Upper lobe of left lung (tissue), 6 donors: ENCODE data around the gene E2F7. TPM values are rescaled to one million over a fixed set of nuclear protein-coding genes. Genes with fewer than 3 reads are reported as not detected.

Experiments
- ATAC-seq, 2 donors: fragments of 200-7000 bp; cut with Tn5 transposase; one replicate each; pipeline ENCODE4 v1.9.1; 2022; ENCODE audit warnings: mild to moderate bottlenecking in 2 of 2, moderate library complexity in 2 of 2; ENCODE audit not compliant: low FRiP score in 2 of 2
- DNase-seq, 2 donors: peaks; one replicate each; pipeline ENCODE4 v3.0.0-alpha.2; 2019 to 2020
- H3K27ac ChIP-seq, 4 donors: fragments of 200-600 bp; sonication (generic); one replicate each; pipeline ENCODE4 v1.5.1; 2016 to 2019
- H3K27me3 ChIP-seq, 4 donors: fragments of 200-600 bp; sonication (generic); one replicate each; pipeline ENCODE4 v1.5.1; 2017 to 2019
- H3K36me3 ChIP-seq, 4 donors: fragments of 200-600 bp; sonication (generic); one replicate each; pipeline ENCODE4 v1.5.1; 2016 to 2019
- H3K4me1 ChIP-seq, 4 donors: fragments of 200-600 bp; sonication (generic); one replicate each; pipeline ENCODE4 v1.5.1; 2018 to 2019
- H3K4me3 ChIP-seq, 4 donors: fragments of 200-600 bp; sonication (generic); one replicate each; pipeline ENCODE4 v1.5.1; 2017 to 2019; ENCODE audit warnings: mild to moderate bottlenecking in 2 of 4, moderate library complexity in 1 of 4
- H3K9me3 ChIP-seq, 4 donors: fragments of 200-600 bp; sonication (generic); one replicate each; pipeline ENCODE4 v1.5.1; 2018 to 2019
- EP300 ChIP-seq, 4 donors: sonication (generic); formaldehyde crosslinking; IDR thresholded peaks; one replicate each; pipeline ENCODE4 v1.5.1; 2017; ENCODE audit warnings: antibody characterized with exemption in 4 of 4, control low read depth in 2 of 4
- POLR2A ChIP-seq, 4 donors: fragments of 450-650 bp; IDR thresholded peaks; one replicate each; pipeline ENCODE4 v1.5.1; 2016 to 2017; ENCODE audit warnings: antibody characterized with exemption in 4 of 4, mild to moderate bottlenecking in 2 of 4
- POLR2AphosphoS5 ChIP-seq, 2 donors: sonication (generic); formaldehyde crosslinking; IDR thresholded peaks; one replicate each; pipeline ENCODE4 v1.5.1; 2017; ENCODE audit warnings: antibody characterized with exemption in 2 of 2
- WGBS, 2 donors: methylation state at CpG; one replicate each; pipeline ENCODE4 v1.1.5; 2017 to 2018; 5-methylcytosine and 5-hydroxymethylcytosine counted together
- total RNA-seq, 6 donors: library from RNA; depleted of rRNA in 4 of 6; stranded (reverse); fragments of >200 nt in 4 of 6; gene quantifications; one replicate each; pipeline versions ENCODE4 v1.1.0 to v1.2.1, GENCODE V29; 2016 to 2021
- TF ChIP-seq, protein P1 (sequence below), 6 experiments: fragments of 450-650 bp in 4 of 6; fragments of 200-600 bp in 2 of 6; sonication (generic) in 2 of 6; IDR thresholded peaks; one replicate each; pipeline ENCODE4 v1.5.1; 2016 to 2019; ENCODE audit warnings: antibody characterized with exemption in 6 of 6
- donor health status: DM: no; HTN: no; CAD: no; lungs with moderate emphysema.
- donor health status: DM: no; HTN: yes; CAD: no; lungs with severe emphysema.

E2F7 gene
- total RNA-seq, 6 donors from 2014 or later, result 0.54 to 1.5 (median 1.1) TPM; not detected in 2

GRCh38 chr12:76976777-76977382, 88.5 kb downstream of the E2F7 start:
- ATAC-seq, result no peak
- TF ChIP-seq POLR2A (IDR thresholded peaks at IDR 0.05) (no peak), EP300 (IDR thresholded peaks at IDR 0.05) (no peak), POLR2AphosphoS5 (IDR thresholded peaks at IDR 0.05) (no peak)
- TF ChIP-seq, protein P1, sequence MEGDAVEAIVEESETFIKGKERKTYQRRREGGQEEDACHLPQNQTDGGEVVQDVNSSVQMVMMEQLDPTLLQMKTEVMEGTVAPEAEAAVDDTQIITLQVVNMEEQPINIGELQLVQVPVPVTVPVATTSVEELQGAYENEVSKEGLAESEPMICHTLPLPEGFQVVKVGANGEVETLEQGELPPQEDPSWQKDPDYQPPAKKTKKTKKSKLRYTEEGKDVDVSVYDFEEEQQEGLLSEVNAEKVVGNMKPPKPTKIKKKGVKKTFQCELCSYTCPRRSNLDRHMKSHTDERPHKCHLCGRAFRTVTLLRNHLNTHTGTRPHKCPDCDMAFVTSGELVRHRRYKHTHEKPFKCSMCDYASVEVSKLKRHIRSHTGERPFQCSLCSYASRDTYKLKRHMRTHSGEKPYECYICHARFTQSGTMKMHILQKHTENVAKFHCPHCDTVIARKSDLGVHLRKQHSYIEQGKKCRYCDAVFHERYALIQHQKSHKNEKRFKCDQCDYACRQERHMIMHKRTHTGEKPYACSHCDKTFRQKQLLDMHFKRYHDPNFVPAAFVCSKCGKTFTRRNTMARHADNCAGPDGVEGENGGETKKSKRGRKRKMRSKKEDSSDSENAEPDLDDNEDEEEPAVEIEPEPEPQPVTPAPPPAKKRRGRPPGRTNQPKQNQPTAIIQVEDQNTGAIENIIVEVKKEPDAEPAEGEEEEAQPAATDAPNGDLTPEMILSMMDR (IDR thresholded peaks at IDR 0.05), result no peak
- 71 to 75% methylated on average over 2 of the region's 2 CpGs for WGBS, 2 donors
- Histone ChIP-seq H3K36me3 (no peaks in the 10 kb centered on the region), H3K4me1 (no peaks in the 10 kb centered on the region), H3K9me3 (no peaks in the 10 kb centered on the region), H3K4me3 (no peak overlapping the region), H3K27me3 (no peaks in the 10 kb centered on the region), H3K27ac (no peak overlapping the region)
- no peak for DNase-seq

Other genes starting within 250 kb of the E2F7 start
- gene CSRP2, start 186.6 kb downstream of the E2F7 start, total RNA-seq, result 10 to 100 TPM in 5 of 6 donors, 1 to 10 TPM in 1; 9.9 to 26.3 (median 22.2) TPM